Measurements from ENCODE around the gene VAV1.
"Not testable (repeated sequence)": the region's sequence is repeated elsewhere in the genome, so short reads cannot be mapped to it uniquely, and the experiment has no call there.

The VAV1 gene

GRCh38 chr19:6737873-6738786 lies 34.4 kb upstream of the VAV1 start:
- DNase-seq: peak; percentile 67

GRCh38 chr19:6738787-6739389 lies 33.6 kb upstream of the VAV1 start:
- no peak for DNase-seq

GRCh38 chr19:6739390-6739882 lies 33.1 kb upstream of the VAV1 start, which contains the start of gene TRIP10:
Gene TRIP10 (plus strand): TSS chr19:6739680. CDS start chr19:6739762, 82 bp downstream.
- DNase-seq: peak; percentile 82

- no peak for DNase-seq
Measured at GRCh38 chr19:6739883-6740588, 32.5 kb upstream of the VAV1 start.

- DNase-seq: no peak
Measured at GRCh38 chr19:6740589-6741343, 31.7 kb upstream of the VAV1 start.

GRCh38 chr19:6743066-6743465 lies 29.4 kb upstream of the VAV1 start:
- no peak for DNase-seq

GRCh38 chr19:6743714-6744380 lies 28.7 kb upstream of the VAV1 start:
- DNase-seq: no peak

- DNase-seq: no peak
Measured at GRCh38 chr19:6744381-6745301, 27.9 kb upstream of the VAV1 start.

- no peak for DNase-seq
Measured at GRCh38 chr19:6745965-6746364, 26.5 kb upstream of the VAV1 start.

DNA sequence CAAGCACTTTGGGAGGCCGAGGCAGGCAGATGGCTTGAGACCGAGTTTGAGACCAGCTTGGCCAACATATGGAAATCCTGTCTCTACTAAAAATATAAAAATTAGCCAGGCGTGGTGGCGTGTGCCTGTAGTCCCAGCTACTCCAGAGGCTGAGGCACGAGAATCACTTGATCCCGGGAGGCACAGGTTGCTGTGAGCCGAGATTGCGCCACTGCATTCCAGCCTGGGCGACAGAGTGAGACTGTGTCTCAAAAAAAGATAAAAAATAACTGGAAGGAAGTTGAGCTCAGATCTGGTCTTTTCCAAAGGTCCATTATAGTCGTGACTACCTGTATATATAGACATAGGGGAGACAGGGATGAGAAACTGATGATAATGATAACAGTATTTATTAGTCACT lies 24.0 kb upstream of the VAV1 start:
- not testable (repeated sequence) for DNase-seq

DNA sequence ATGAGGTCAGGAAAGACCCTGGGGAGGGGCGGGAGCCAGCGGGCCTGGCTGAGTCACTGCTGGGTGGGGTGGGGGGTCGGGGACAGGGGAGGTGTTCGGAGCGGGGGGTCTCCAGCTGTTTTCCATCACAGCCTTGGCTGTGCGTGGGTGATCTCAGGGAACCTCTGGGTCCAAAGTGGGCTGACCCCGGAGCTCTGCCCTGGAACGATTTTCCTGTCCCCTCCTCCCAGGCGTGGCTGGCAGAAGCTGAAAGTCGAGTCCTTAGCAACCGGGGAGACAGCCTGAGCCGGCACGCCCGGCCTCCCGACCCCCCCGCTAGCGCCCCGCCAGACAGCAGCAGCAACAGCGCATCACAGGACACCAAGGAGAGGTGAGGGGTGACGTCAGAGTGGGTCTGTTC lies 22.4 kb upstream of the VAV1 start:
- no peak for DNase-seq

- DNase-seq: no peak
Measured at GRCh38 chr19:6751189-6751588, 21.3 kb upstream of the VAV1 start.

- no peak for DNase-seq
Measured at GRCh38 chr19:6752256-6753177, 20.0 kb upstream of the VAV1 start.

DNA sequence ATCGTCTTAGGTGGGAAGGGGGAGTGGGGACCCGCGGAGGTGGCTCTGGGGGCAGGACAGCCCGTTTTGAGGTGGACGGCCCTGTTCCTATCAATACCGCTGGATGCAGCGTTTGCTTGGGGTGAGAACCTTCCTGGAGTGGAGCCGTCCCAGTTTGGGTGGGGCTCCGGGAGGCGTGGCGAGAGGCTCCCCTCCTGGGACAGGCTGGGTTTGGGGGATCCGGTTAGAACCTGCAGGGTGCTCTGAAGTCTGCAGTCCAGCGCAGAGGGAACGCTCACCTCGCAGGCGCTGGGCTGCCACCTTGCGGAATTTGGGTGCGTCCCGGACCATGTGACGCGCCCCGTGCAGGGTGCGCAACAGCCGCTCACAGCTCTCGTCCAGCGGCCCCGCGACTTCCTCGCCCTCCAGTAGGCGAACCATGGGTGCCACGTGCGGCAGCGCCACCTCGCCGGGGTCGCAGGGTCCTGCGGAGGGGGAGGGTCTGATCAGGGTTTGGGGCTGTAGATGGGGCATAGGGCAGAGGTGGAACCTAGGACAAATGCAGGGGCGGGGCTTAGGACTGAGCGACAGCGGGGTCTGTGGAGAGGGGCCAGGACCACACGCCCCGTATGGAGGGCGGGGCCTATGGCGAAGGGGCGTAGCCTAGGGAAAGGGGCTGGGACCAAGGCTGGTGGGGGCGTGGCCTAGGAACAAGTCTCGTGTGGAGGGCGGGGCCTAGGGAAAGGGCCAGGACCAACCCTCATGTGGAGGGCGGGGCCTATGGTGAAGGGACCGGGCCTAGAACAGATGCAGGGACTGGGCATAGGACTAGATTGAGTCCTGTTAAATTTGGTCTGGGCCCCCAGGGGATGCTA lies 19.1 kb upstream of the VAV1 start:
- peak; percentile 59 for DNase-seq

DNA sequence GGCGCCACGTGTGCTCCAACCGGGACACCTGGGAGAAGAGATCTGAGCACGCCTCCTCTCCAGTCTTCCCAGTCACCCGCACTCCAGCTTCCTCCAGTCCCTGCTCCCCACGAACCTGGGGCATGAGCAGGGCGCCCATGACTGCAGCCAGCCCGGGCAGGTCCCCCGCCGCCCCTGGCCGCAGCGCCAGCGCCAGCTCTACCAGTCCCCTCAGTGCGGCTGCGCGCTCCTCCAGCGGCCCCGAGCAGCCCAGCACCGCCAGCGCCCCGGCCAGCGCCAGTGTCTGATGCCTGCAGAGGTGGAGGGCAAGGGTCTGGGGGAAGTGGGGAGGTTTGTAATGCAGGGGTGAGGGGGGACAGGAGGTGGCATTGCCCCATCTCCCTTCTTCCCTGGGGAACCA lies 18.4 kb upstream of the VAV1 start:
- no peak for DNase-seq

GRCh38 chr19:6754653-6755463 lies 17.6 kb upstream of the VAV1 start:
- no peak for DNase-seq

DNA sequence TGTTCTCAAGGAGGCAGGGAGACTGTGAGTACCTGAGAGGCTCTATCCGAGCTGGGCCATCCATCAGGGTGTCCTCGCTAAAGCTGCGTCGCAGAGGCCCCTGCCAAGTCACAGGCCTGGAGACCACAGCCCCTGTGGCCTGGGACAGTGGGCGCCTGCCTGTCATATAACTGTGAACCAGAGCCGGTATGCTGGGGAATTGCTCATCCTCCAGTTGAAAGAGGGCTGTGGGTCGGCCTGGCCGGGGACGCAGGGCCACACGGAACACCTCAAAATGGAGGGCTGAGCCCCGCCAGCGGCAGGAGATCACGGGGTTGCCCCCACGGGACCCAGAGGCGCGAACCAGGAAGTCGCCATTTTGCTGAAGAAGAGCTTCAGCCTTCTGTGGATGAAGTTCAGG lies 11.9 kb upstream of the VAV1 start:
- DNase-seq: no peak
